HEK293T (cell line): ENCODE measurements around the gene ATP10A.

Experiments
- ARNT ChIP-seq: fragments of 450-650 bp; IDR thresholded peaks from 2 replicates; pipeline ENCODE4 v1.6.1; 2017; ENCODE audit warnings: mild to moderate bottlenecking
- ELF4 ChIP-seq: fragments of 450-650 bp; IDR thresholded peaks from 2 replicates; pipeline ENCODE4 v1.6.1; 2017; ENCODE audit warnings: antibody characterized with exemption
- FOXA1 ChIP-seq: fragments of 450-650 bp; IDR thresholded peaks from 2 replicates; pipeline ENCODE4 v1.6.1; 2016; ENCODE audit warnings: mild to moderate bottlenecking
- FOXK2 ChIP-seq: fragments of 450-650 bp; IDR thresholded peaks from 2 replicates; pipeline ENCODE4 v1.6.1; 2016; ENCODE audit warnings: mild to moderate bottlenecking
- FOXM1 ChIP-seq: fragments of 450-650 bp; IDR thresholded peaks from 2 replicates; pipeline ENCODE4 v1.6.1; 2017; ENCODE audit warnings: mild to moderate bottlenecking, borderline replicate concordance
- LEF1 ChIP-seq: fragments of 450-650 bp; IDR thresholded peaks from 2 replicates; pipeline ENCODE4 v1.6.1; 2017; ENCODE audit warnings: mild to moderate bottlenecking, borderline replicate concordance
- SUZ12 ChIP-seq: fragments of 450-650 bp; IDR thresholded peaks from 2 replicates; pipeline ENCODE4 v1.6.1; 2016; ENCODE audit warnings: mild to moderate bottlenecking
- ZNF384 ChIP-seq: fragments of 450-650 bp; IDR thresholded peaks from 2 replicates; pipeline ENCODE4 v1.6.1; 2016

GRCh38 chr15:25773248-25773647 lies 89.9 kb downstream of the ATP10A start:
- TF ChIP-seq FOXM1: no peak
- TF ChIP-seq ELF4: no peak
- TF ChIP-seq ZNF384: no peak
- TF ChIP-seq SUZ12: no peak
- no peak for TF ChIP-seq ARNT
- no peak for TF ChIP-seq FOXA1
- no peak for TF ChIP-seq FOXK2
- TF ChIP-seq LEF1: no peak
